A549 treated with CpdA at 1 μM for 4 hours (cell line): ENCODE results near the gene PPP2R5D. TPM values are rescaled to one million over a fixed set of nuclear protein-coding genes. Genes with fewer than 3 reads are reported as not detected.

Experiments used
- total RNA-seq: library from RNA; stranded (reverse); fragments of 200-300 nt; extraction: Qiagen RNA extraction; gene quantifications from 5 replicates; pipeline ENCODE4 v1.2.3, GENCODE V29; 2022; ENCODE audit warnings: low read depth

PPP2R5D gene
- total RNA-seq, result 26.7 to 30.0 TPM (median 28.5 TPM) in 5 replicates

GRCh38 chr6:42984001-42984923 is at the start of gene PPP2R5D:
PPP2R5D (plus strand) TSS chr6:42984570; CDS start chr6:42984678, 108 bp downstream.

GRCh38 chr6:42960243-42961019 is 23.9 kb upstream of the PPP2R5D start, which contains the start of gene GNMT:
GNMT (plus strand) TSS chr6:42960754; CDS start chr6:42960768, 14 bp downstream.

GRCh38 chr6:42978839-42979522 is 5.4 kb upstream of the PPP2R5D start, which contains the start of gene PEX6:
PEX6 (minus strand) TSS chr6:42979181; CDS start chr6:42979150, 31 bp downstream.

GRCh38 chr6:43013843-43014433 is 29.6 kb downstream of the PPP2R5D start, which contains the start of the genes KLHDC3 and MEA1:
KLHDC3 (plus strand) TSS chr6:43014249; CDS start chr6:43017193, 2,944 bp downstream.
MEA1 (minus strand) TSS chr6:43013946; CDS start chr6:43013813, 133 bp downstream.

GRCh38 chr6:43021270-43022047 is 37.1 kb downstream of the PPP2R5D start, which contains the start of gene RRP36:
RRP36 (plus strand) TSS chr6:43021623; CDS start chr6:43021655, 32 bp downstream.

GRCh38 chr6:43053545-43054205 is 69.3 kb downstream of the PPP2R5D start, which contains the start of gene CUL7:
CUL7 (minus strand) TSS chr6:43053851; CDS start chr6:43052788, 1,063 bp downstream.

GRCh38 chr6:43059168-43060033 is 75.0 kb downstream of the PPP2R5D start, which contains the start of the genes KLC4 and MRPL2:
KLC4 (plus strand) TSS chr6:43059631; CDS start chr6:43061336, 1,705 bp downstream.
MRPL2 (minus strand) TSS chr6:43059434; CDS start chr6:43059381, 53 bp downstream.

Other genes starting within 250 kb of the PPP2R5D start
- 15.7 to 16.7 TPM (median 16.5 TPM) in 5 replicates for gene TBCC, start 238.5 kb upstream of the PPP2R5D start, total RNA-seq
- 3.0 to 3.6 TPM (median 3.5 TPM) in 5 replicates for gene BICRAL, start 202.5 kb upstream of the PPP2R5D start, total RNA-seq
- 67.3 to 112 TPM (median 71.4 TPM) in 5 replicates for gene RPL7L1, start 105.0 kb upstream of the PPP2R5D start, total RNA-seq
- not detected in 5 replicates for gene PTCRA, start 68.5 kb upstream of the PPP2R5D start, total RNA-seq
- gene CNPY3, start 55.1 kb upstream of the PPP2R5D start, total RNA-seq, result 34.5 to 48.5 TPM (median 46.9 TPM) in 5 replicates
- 0.09 to 0.20 TPM in 2 of 5 replicates, not detected in the others for gene GNMT, start 23.8 kb upstream of the PPP2R5D start, total RNA-seq
- gene PEX6, start 5.4 kb upstream of the PPP2R5D start, total RNA-seq, result 4.9 to 10.1 TPM (median 9.7 TPM) in 5 replicates
- 90.7 to 104 TPM (median 95.9 TPM) in 5 replicates for gene MEA1, start 29.4 kb downstream of the PPP2R5D start, total RNA-seq
- 25.6 to 34.3 TPM (median 29.9 TPM) in 5 replicates for gene KLHDC3, start 29.7 kb downstream of the PPP2R5D start, total RNA-seq
- 65.0 to 76.1 TPM (median 71.7 TPM) in 5 replicates for gene RRP36, start 37.1 kb downstream of the PPP2R5D start, total RNA-seq
- gene CUL7, start 69.3 kb downstream of the PPP2R5D start, total RNA-seq, result 6.1 to 8.5 TPM (median 7.2 TPM) in 5 replicates
- gene MRPL2, start 74.9 kb downstream of the PPP2R5D start, total RNA-seq, result 53.6 to 63.0 TPM (median 58.7 TPM) in 5 replicates
- gene KLC4, start 75.1 kb downstream of the PPP2R5D start, total RNA-seq, result 6.1 to 8.2 TPM (median 7.0 TPM) in 5 replicates
- 4.7 to 5.3 TPM (median 5.0 TPM) in 5 replicates for gene PTK7, start 91.7 kb downstream of the PPP2R5D start, total RNA-seq
- 13.4 to 18.9 TPM (median 17.6 TPM) in 5 replicates for gene SRF, start 186.7 kb downstream of the PPP2R5D start, total RNA-seq
- 7.4 to 9.8 TPM (median 8.6 TPM) in 5 replicates for gene CUL9, start 197.6 kb downstream of the PPP2R5D start, total RNA-seq
- gene DNPH1, start 244.9 kb downstream of the PPP2R5D start, total RNA-seq, result 68.3 to 104 TPM (median 95.7 TPM) in 5 replicates